8988T (cell line): ENCODE data around the gene WDR73.

Source experiments
- DNase-seq: peaks from one replicate; pipeline ENCODE4 v3.0.0; 2011

The WDR73 gene

GRCh38 chr15:84609818-84610525 is 44.1 kb downstream of the WDR73 start:
- no peak for DNase-seq

- no peak for DNase-seq
Observed at GRCh38 chr15:84608707-84609284, 45.3 kb downstream of the WDR73 start.

DNA sequence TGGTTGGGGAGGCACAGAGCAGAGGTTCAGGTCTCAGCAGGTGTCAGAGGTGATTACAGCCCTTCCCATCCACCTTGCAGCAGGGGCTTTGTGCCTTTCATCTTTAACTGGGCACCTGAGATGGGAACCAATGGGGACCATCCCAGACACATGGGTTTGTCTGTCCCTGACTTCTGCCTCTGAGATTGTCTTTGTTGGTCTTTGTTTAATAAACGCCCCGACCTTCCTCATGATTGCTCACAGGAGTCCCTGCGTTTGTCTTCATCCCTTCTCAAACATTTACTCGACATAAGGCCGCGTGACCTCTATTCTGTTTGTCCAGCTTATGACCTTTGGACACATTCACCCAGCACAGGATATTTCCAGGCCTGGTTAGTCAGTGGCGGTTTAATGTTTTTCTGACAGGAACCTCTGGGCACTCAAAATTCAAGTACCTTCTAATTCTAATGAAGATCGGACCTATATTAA is 47.4 kb downstream of the WDR73 start:
- no peak for DNase-seq

DNA sequence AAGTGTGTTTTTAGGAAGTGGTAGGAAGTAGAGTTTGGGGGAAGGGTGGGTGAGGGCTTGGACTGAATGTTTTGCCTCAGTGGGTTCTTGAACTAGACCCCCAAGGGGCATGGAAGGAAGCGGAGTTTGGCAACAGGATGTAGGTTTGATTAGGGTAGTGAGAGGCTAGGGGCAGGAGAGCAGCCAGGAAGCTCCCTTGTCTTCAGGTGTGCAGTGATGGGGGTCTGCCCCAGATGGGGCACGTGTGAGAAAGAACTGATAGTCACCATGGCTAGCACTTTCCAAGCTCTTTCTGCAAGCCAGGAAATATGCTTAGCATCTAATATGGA is 48.6 kb downstream of the WDR73 start:
- no peak for DNase-seq

- DNase-seq: no peak
Observed at GRCh38 chr15:84604826-84605553, 49.1 kb downstream of the WDR73 start.

DNA sequence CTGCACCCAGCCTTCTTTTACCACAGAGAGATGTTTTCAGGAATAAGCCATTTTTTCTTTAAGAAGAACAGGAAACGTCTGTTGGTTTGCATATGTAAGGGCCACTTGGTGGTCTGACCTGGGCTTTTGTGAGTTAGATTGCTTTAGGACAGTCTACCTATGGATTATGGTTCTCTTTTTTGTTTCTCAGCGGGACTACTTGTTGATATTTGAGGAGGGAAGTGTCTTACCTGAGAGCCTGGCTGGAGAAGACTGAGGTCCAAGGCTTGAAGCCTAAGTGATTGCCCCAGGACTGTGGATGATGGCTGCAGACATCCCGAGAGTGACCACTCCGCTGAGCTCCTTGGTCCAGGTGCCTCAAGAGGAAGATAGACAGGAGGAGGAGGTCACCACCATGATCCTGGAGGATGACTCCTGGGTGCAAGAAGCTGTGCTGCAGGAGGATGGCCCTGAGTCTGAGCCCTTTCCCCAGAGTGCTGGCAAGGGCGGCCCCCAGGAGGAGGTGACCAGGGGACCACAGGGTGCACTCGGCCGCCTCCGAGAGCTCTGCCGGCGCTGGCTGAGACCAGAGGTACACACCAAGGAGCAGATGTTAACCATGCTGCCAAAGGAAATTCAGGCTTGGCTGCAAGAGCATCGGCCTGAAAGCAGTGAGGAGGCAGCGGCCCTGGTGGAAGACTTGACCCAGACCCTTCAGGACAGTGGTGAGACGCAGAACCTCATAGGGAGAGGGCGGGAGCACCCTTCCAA is 50.3 kb downstream of the WDR73 start:
- DNase-seq: no peak

DNA sequence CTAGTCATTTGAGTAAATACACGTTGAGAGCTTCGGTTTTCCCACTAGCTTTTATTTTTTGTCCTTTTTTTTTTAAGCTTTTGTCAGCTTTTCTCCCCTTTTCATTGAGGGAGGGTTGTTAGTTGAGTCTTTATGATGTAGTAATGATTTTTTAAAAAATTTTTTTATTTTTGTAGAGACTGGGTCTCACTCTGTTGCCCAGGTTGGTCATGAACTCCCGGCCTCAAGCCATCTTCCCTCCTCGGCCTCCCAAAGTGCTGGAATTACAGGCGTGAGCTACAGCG is 52.6 kb downstream of the WDR73 start:
- DNase-seq: no peak

DNA sequence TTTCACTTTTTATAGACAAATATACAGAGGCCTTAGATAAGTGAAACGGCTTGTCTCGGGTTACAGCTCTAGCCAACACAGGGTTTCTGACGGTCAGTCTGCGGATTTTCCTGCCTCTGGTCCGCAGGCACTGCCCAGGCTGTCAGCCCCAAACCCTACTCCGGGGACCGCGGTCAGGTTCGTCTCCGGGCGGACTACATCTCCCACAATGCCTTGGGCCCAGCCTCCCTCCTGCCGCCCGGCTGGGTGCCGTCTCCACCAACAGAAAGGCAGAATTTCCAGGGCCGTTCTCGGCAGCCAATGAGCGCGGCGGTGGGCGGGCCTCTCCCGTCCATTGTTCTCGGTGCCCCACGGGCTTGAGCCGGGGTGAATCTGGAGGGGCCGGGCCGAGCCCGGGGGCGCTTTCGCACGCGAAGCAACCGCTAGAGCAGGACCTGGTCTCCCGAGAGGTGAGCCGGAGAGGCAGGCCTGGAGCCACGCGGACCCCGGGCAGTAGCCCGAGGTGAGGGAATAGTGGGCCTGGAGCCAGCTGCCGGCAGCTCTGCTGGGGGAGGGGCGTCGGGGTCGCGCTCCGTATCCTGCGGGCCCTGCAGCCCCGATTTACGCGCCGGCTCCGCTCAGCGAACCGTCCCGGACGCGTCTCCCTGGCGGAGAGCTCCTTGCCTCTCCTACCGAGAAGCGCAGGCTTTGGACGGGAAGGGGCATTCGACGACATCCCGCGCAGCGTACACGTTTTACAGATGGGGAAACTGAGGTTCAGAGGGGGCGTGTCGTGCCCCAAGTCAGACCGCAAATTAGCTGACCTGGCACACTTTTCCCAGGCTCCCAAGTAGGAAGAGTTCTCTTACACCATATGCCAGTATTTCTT is 53.2 kb downstream of the WDR73 start, which contains the start of gene ZSCAN2:
ZSCAN2 (plus strand) TSS at position 323 of the 868 bp plus-strand sequence. CDS start 2,919 bp downstream, outside the sequence.
- peak; percentile 80 for DNase-seq

- DNase-seq: peak; percentile 39
Observed at GRCh38 chr15:84600331-84600686, 53.8 kb downstream of the WDR73 start.

- no peak for DNase-seq
Observed at GRCh38 chr15:84599906-84600305, 54.2 kb downstream of the WDR73 start.

DNA sequence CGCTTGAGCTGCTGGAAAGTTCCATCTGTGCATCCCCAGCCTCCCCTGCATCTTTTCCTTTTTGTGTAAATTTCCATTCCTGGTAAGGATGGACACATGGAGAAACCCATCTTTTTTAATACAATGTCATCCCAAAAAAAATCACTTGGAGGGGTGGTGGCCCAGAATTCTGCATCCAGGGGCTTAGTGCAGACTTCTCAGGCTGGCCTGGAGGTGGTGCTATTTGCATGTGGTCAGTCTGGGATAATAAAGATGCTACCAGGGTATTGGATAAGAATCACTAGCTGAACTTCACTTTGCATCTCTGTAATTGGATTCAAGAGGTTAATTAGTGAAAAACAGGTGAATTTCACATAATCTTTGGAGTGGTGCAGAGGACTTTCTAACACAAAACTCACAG is 55.1 kb downstream of the WDR73 start:
- DNase-seq: no peak

GRCh38 chr15:84598250-84598649 is 55.8 kb downstream of the WDR73 start:
- no peak for DNase-seq

- DNase-seq: no peak
Observed at GRCh38 chr15:84597296-84597695, 56.8 kb downstream of the WDR73 start.

DNA sequence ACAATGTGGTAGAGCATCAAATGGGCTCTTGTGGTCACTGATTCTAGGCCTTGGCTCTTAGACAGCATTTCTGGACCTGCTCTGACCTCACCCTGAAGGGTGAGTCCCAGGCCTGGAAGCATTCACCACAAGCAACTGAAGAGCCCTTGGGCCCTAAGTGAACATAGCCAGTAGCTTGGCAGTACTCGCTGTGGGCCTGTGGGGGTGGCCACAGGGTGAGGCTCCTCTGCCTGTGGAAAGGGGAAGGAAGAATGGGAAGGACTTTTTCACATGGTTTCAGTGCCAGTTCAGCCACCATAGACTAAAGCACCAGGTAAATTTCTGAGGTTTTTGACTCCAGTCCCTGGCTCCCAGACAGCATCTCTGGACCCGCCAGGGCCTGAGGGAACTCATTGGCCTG is 58.4 kb downstream of the WDR73 start:
- DNase-seq: no peak

- no peak for DNase-seq
Observed at GRCh38 chr15:84594617-84595290, 59.3 kb downstream of the WDR73 start.

DNA sequence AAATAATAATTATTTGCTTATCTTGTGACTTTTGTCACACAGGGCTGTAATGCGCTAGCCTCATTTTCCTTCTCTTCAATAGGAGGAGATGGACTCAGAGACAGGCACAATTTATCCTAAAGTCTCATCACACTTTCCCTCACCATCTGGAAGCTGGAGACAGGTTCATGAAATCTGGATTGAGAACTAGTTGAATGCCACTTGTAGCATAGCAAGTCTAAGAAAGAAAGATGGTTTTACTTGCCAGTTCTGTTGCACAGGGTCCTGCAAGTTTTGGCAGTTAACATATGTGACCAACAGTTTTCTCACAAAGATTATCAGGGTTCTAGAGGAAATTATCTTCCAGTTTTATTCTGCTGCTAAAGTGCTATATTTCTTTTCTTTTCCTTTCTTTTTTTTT is 62.3 kb downstream of the WDR73 start:
- DNase-seq: no peak

- no peak for DNase-seq
Observed at GRCh38 chr15:84590406-84590805, 63.7 kb downstream of the WDR73 start.
